Liver (tissue), 9 donors: ENCODE data around the gene SYT2. TPM values are rescaled to one million over a fixed set of nuclear protein-coding genes. Genes with fewer than 3 reads are reported as not detected.

ENCODE experiments used
- DNase-seq: peaks from one replicate; pipeline ENCODE4 v3.0.0-alpha.2; 2017; ENCODE audit warnings: low spot score
- H3K27ac ChIP-seq, 2 donors: one replicate each; pipeline ENCODE4 v1.7.0; 2013; ENCODE audit warnings: inconsistent platforms in 2 of 2, low read length in 2 of 2, control low read depth in 1 of 2, low read depth in 1 of 2, mild to moderate bottlenecking in 1 of 2
- H3K27me3 ChIP-seq, 4 donors: one replicate each; pipeline versions ENCODE4 v1.6.1 to v1.7.0; 2013; ENCODE audit warnings: low read length in 3 of 4, inconsistent platforms in 1 of 4, mild to moderate bottlenecking in 1 of 4, moderate library complexity in 1 of 4; ENCODE audit not compliant: control insufficient read depth in 4 of 4, insufficient read depth in 4 of 4
- H3K36me3 ChIP-seq, 4 donors: one replicate each; pipeline versions ENCODE4 v1.6.1 to v1.7.0; 2013; ENCODE audit warnings: low read length in 3 of 4, mild to moderate bottlenecking in 3 of 4, low read depth in 1 of 4, moderate library complexity in 1 of 4; ENCODE audit not compliant: control insufficient read depth in 4 of 4, insufficient read depth in 3 of 4
- H3K4me1 ChIP-seq, 4 donors: one replicate each; pipeline versions ENCODE4 v1.6.1 to v1.7.0; 2013; ENCODE audit warnings: low read length in 3 of 4, mild to moderate bottlenecking in 3 of 4, moderate library complexity in 1 of 4; ENCODE audit not compliant: control insufficient read depth in 4 of 4, insufficient read depth in 4 of 4
- H3K4me3 ChIP-seq, 3 donors: one replicate each; pipeline versions ENCODE4 v1.6.1 to v1.7.0; 2013; ENCODE audit warnings: low read length in 3 of 3, control low read depth in 1 of 3, low read depth in 1 of 3, mild to moderate bottlenecking in 1 of 3
- H3K9ac ChIP-seq, 2 donors: one replicate each; pipeline ENCODE4 v1.7.0; 2013; ENCODE audit warnings: low read length in 2 of 2, mild to moderate bottlenecking in 2 of 2, moderate library complexity in 2 of 2, control low read depth in 1 of 2, low read depth in 1 of 2
- H3K9me3 ChIP-seq, 4 donors: one replicate each; pipeline versions ENCODE4 v1.6.1 to v1.7.0; 2013; ENCODE audit warnings: low read length in 3 of 4; ENCODE audit not compliant: control insufficient read depth in 4 of 4
- CTCF ChIP-seq: fragments of 150-350 bp; IDR thresholded peaks from 2 replicates; pipeline ENCODE4 v1.5.1; 2017; ENCODE audit warnings: improper control_type of control experiment, low read depth, low read length; ENCODE audit not compliant: missing input control
- EGR1 ChIP-seq, 2 donors: IDR thresholded peaks; 2 replicates each; pipeline ENCODE4 v1.6.1; 2016 to 2018; ENCODE audit warnings: antibody characterized with exemption in 2 of 2, low read depth in 2 of 2
- FOXA1 ChIP-seq: IDR thresholded peaks from 2 replicates; pipeline ENCODE4 v1.6.1; 2016; ENCODE audit warnings: antibody characterized with exemption
- FOXA2 ChIP-seq: IDR thresholded peaks from 2 replicates; pipeline ENCODE4 v1.6.1; 2016; ENCODE audit warnings: antibody characterized with exemption
- GABPA ChIP-seq, 2 donors: IDR thresholded peaks in 1 of 2; conservative IDR thresholded peaks in 1 of 2; 2 replicates each; pipeline ENCODE4 v1.6.1; 2016; ENCODE audit warnings: antibody characterized with exemption in 2 of 2, mild to moderate bottlenecking in 1 of 2, moderate library complexity in 1 of 2
- HNF4A ChIP-seq, 2 donors: conservative IDR thresholded peaks; 2 replicates each; pipeline ENCODE4 v1.6.1; 2016; ENCODE audit warnings: antibody characterized with exemption in 2 of 2, mild to moderate bottlenecking in 2 of 2
- HNF4G ChIP-seq: IDR thresholded peaks from 2 replicates; pipeline ENCODE4 v1.6.1; 2016; ENCODE audit warnings: antibody characterized with exemption
- JUND ChIP-seq, 2 donors: IDR thresholded peaks; 2 replicates each; pipeline ENCODE4 v1.6.1; 2016; ENCODE audit warnings: antibody characterized with exemption in 2 of 2
- NR2F2 ChIP-seq: IDR thresholded peaks from 2 replicates; pipeline ENCODE4 v1.6.1; 2016; ENCODE audit warnings: antibody characterized with exemption
- RAD21 ChIP-seq, 2 donors: IDR thresholded peaks; 2 replicates each; pipeline ENCODE4 v1.6.1; 2016; ENCODE audit warnings: antibody characterized with exemption in 2 of 2, mild to moderate bottlenecking in 2 of 2
- RXRA ChIP-seq, 2 donors: IDR thresholded peaks; 2 replicates each; pipeline ENCODE4 v1.6.1; 2017 to 2018; ENCODE audit warnings: antibody characterized with exemption in 2 of 2, mild to moderate bottlenecking in 1 of 2
- SP1 ChIP-seq: IDR thresholded peaks from 2 replicates; pipeline ENCODE4 v1.6.1; 2018; ENCODE audit warnings: antibody characterized with exemption, mild to moderate bottlenecking
- TAF1 ChIP-seq: conservative IDR thresholded peaks from 2 replicates; pipeline ENCODE4 v1.6.1; 2016; ENCODE audit warnings: antibody characterized with exemption, mild to moderate bottlenecking
- YY1 ChIP-seq: IDR thresholded peaks from 2 replicates; pipeline ENCODE4 v1.6.1; 2016; ENCODE audit warnings: antibody characterized with exemption, mild to moderate bottlenecking
- WGBS: extraction: QIAGEN DNeasy Blood & Tissue Kit; methylation state at CpG from one replicate; pipeline ENCODE4 v1.1.7; 2013; 5-methylcytosine and 5-hydroxymethylcytosine counted together
- polyA plus RNA-seq, 2 donors: library from polyadenylated mRNA; stranded (reverse) in 1 of 2; unstranded in 1 of 2; fragments of 200-250 nt in 1 of 2; fragments of >200 nt in 1 of 2; fragmentation: Nextera tagmentation in 1 of 2; extraction: Ambion mirVana in 1 of 2; gene quantifications; one replicate each; pipeline versions ENCODE4 v1.2.1 to v1.2.3, GENCODE V29; 2013 to 2015
- total RNA-seq, 2 donors: library from RNA; depleted of rRNA; stranded (reverse); fragments of >200 nt; gene quantifications; one replicate each; pipeline ENCODE4 v1.2.3, GENCODE V29; 2014
- TF ChIP-seq, protein P1 (sequence below): IDR thresholded peaks from 2 replicates; pipeline ENCODE4 v1.6.1; 2016; ENCODE audit warnings: antibody characterized with exemption
- TF ChIP-seq, protein P2 (sequence below): IDR thresholded peaks from 2 replicates; pipeline ENCODE4 v1.6.1; 2016; ENCODE audit warnings: antibody characterized with exemption
- TF ChIP-seq, protein P3 (sequence below): IDR thresholded peaks from 2 replicates; pipeline ENCODE4 v1.6.1; 2016; ENCODE audit warnings: antibody characterized with exemption, mild to moderate bottlenecking
- donor health status: healthy.
- donor health status: healthy.
- donor health status: healthy.
- donor health status: healthy.
- donor health status: healthy.

Gene SYT2
- total and polyA plus RNA-seq, 4 donors: under 0.01 to 0.07 TPM; not detected in 2

- Histone ChIP-seq H3K36me3 (no peaks in the 10 kb centered on the region), H3K9ac (no peak overlapping the region), H3K9me3 (no peaks in the 10 kb centered on the region), H3K4me3 (no peak overlapping the region), H3K27me3 (peaks cover 0 to 8% (median 1%) of the 10 kb centered on the region in 4 donors), H3K27ac (no peak overlapping the region), H3K4me1 (no peaks in the 10 kb centered on the region)
- no peak for DNase-seq
- WGBS: 65% methylated on average over 9 of the region's 9 CpGs
- TF ChIP-seq FOXA2 (no peak), RXRA (IDR thresholded peaks at IDR 0.05) (no peak), JUND (IDR thresholded peaks at IDR 0.05) (no peak), FOXA1 (no peak)
These were observed 20.5 kb downstream of the SYT2 start for GRCh38 chr1:202689493-202690342.

- H3K36me3 ChIP-seq: no peaks in the 10 kb centered on the region
- no peaks in the 10 kb centered on the region for H3K9me3 ChIP-seq
- no peak overlapping the region for H3K9ac ChIP-seq
- no peak for DNase-seq
- H3K4me1 ChIP-seq: no peaks in the 10 kb centered on the region
- no peak overlapping the region for H3K27ac ChIP-seq
- H3K4me3 ChIP-seq: no peak overlapping the region
- TF ChIP-seq FOXA2 (no peak), HNF4G (no peak), SP1 (no peak)
- 69% methylated on average over 3 of the region's 3 CpGs for WGBS
- H3K27me3 ChIP-seq: peaks cover 0 to 8% (median 1%) of the 10 kb centered on the region in 4 donors
These were observed 21.2 kb downstream of the SYT2 start for GRCh38 chr1:202689082-202689481.

DNA sequence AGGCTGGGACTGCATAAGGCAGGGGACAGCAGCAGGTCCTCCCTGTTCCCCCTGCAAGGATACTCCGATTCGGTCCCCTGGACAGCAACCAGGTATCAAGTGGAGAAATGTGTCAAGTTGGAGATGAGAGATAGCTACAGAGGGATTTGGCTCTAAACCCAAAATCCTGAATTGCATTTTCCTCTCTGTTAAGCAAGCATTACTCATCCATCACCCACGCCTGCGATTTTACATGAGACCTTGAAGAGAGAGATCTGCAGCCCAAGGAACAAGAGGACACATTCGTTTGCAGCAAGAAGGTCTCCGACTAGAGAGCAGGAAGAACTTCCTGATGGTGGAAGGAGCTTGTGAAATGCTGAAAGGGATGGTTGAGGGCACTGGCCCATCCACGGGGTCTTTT, 21.9 kb downstream of the SYT2 start:
- WGBS: 62% methylated on average over 7 of the region's 7 CpGs
- Histone ChIP-seq H3K36me3 (no peaks in the 10 kb centered on the region), H3K9ac (no peak overlapping the region), H3K4me1 (no peaks in the 10 kb centered on the region), H3K27me3 (peaks cover 0 to 8% (median 1%) of the 10 kb centered on the region in 4 donors), H3K4me3 (no peak overlapping the region), H3K9me3 (no peaks in the 10 kb centered on the region), H3K27ac (no peak overlapping the region)
- no peak for DNase-seq
- TF ChIP-seq JUND (IDR thresholded peaks at IDR 0.05): no peak
- no peak for TF ChIP-seq EGR1 (IDR thresholded peaks at IDR 0.05; ENCODE audit: low read depth in 2 of 2)
- TF ChIP-seq, protein P1, sequence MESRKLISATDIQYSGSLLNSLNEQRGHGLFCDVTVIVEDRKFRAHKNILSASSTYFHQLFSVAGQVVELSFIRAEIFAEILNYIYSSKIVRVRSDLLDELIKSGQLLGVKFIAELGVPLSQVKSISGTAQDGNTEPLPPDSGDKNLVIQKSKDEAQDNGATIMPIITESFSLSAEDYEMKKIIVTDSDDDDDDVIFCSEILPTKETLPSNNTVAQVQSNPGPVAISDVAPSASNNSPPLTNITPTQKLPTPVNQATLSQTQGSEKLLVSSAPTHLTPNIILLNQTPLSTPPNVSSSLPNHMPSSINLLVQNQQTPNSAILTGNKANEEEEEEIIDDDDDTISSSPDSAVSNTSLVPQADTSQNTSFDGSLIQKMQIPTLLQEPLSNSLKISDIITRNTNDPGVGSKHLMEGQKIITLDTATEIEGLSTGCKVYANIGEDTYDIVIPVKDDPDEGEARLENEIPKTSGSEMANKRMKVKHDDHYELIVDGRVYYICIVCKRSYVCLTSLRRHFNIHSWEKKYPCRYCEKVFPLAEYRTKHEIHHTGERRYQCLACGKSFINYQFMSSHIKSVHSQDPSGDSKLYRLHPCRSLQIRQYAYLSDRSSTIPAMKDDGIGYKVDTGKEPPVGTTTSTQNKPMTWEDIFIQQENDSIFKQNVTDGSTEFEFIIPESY: no peak
- TF ChIP-seq TAF1: no peak
- TF ChIP-seq SP1: no peak
- no peak for TF ChIP-seq HNF4A (conservative IDR thresholded peaks at IDR 0.05)
- no peak for TF ChIP-seq YY1
- TF ChIP-seq HNF4G: no peak
- TF ChIP-seq RAD21 (IDR thresholded peaks at IDR 0.05): no peak
- TF ChIP-seq RXRA (IDR thresholded peaks at IDR 0.05): no peak
- TF ChIP-seq, protein P2, sequence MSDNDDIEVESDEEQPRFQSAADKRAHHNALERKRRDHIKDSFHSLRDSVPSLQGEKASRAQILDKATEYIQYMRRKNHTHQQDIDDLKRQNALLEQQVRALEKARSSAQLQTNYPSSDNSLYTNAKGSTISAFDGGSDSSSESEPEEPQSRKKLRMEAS: no peak
- no peak for TF ChIP-seq CTCF
- no peak for TF ChIP-seq FOXA2
- no peak for TF ChIP-seq NR2F2
- TF ChIP-seq, protein P3, sequence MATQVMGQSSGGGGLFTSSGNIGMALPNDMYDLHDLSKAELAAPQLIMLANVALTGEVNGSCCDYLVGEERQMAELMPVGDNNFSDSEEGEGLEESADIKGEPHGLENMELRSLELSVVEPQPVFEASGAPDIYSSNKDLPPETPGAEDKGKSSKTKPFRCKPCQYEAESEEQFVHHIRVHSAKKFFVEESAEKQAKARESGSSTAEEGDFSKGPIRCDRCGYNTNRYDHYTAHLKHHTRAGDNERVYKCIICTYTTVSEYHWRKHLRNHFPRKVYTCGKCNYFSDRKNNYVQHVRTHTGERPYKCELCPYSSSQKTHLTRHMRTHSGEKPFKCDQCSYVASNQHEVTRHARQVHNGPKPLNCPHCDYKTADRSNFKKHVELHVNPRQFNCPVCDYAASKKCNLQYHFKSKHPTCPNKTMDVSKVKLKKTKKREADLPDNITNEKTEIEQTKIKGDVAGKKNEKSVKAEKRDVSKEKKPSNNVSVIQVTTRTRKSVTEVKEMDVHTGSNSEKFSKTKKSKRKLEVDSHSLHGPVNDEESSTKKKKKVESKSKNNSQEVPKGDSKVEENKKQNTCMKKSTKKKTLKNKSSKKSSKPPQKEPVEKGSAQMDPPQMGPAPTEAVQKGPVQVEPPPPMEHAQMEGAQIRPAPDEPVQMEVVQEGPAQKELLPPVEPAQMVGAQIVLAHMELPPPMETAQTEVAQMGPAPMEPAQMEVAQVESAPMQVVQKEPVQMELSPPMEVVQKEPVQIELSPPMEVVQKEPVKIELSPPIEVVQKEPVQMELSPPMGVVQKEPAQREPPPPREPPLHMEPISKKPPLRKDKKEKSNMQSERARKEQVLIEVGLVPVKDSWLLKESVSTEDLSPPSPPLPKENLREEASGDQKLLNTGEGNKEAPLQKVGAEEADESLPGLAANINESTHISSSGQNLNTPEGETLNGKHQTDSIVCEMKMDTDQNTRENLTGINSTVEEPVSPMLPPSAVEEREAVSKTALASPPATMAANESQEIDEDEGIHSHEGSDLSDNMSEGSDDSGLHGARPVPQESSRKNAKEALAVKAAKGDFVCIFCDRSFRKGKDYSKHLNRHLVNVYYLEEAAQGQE: no peak
- TF ChIP-seq GABPA (IDR thresholded peaks at IDR 0.05 in 1 of 2, conservative IDR thresholded peaks at IDR 0.05 in 1 of 2): no peak
